Measurements from ENCODE around the gene PITPNM2. TPM values are rescaled to one million over a fixed set of nuclear protein-coding genes. Genes with fewer than 3 reads are reported as not detected.
A peak's percentile ranks its signal among the peaks of the same experiment; 100 is the strongest.

The PITPNM2 gene
- polyA plus RNA-seq, 3 donors from 2014 or later: 4.7 to 8.6 (median 7.1) TPM

DNA sequence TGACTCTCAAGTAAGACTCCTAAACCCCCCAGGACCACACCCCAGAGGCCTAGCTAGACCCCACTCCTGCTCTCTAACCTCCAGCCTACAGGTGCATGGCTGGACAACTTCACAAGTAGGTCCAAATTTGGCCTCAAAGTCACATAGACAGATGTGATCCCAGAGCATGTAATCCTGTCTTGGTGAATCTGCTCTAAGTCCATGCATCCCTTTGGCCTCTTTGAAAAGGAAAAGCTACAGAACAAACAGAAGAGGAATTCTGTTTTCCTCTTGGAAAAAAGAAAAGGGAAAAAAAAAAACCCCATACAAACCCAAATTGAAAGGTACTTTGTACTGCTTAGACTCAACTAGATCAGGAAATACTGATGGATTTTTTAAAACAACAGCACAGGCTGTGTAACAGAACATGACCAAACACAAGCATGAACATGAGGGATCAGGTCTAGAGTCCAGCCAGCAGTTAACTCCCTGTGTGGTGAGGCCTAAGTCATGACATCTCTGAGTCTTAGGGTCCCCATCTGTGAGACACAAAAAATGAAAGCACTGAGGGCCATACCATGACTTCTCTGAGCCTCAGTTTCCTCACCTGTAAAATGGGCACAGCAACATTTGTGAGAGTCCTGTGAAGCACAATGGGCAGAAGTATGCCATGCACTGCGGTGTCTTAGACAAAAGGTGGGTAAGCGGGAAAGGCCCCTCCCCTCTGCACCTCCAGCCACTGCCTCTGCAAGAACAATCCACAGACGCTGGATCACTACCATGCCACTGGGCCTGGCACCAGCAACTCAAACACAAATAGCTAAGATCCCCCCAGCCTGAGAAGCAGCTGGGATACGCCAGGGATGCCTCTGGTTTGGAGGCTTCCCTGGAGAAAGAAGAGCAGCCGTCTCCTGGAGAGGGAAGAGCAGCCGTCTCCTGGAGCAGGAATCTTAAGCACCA is 9.9 kb downstream of the PITPNM2 start:
- Mint-ChIP-seq H3K27ac (peak overlapping the region in 1 of 6 donors; percentile 7), H3K36me3 (peaks cover 0 to 3% (median 2%) of the 10 kb centered on the region in 3 donors), H3K4me3 (no peak overlapping the region), H3K9me3 (no peaks in the 10 kb centered on the region), H3K27me3 (ENCODE audit: low read depth in 3 of 3) (no peaks in the 10 kb centered on the region), H3K4me1 (peaks cover 2 to 6% of the 10 kb centered on the region in 2 donors)
- no peak for DNase-seq

DNA sequence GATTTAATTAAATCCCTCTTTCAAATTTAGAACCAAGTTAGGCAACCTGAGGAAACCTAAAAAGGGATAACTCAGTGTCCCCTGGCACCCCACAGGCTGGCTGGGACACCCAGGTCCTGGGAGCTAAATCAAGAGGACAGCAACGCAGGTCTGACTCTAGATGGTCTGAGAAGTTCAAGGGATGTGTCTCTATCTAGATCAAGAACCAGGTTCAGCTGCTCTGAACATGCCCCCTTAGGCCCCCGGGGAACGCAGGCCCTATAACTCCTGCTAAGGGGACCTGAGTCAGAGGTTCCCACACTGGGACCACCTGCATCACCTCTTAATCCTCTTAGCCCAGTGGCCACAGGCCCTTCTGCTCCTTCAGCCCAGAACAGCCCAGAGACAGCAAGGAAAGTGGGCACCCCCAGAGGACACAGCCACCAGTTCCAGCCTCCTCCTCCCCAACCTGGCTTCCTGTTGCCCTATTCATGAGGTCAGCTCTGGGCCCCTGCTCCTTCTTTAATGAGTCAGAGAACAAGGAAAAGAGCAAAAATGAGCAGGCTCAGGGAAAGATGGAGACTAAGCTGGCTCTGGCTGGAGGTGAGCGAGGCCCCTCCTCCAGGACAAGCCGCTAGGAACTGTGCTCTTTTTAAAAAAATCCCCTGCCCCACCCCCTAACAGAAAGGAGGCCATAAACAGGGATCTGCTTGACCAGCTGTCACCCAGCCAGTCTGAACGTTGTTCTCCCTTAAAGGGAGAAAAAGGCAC is 10.8 kb downstream of the PITPNM2 start:
- peaks cover 7 to 12% of the 10 kb centered on the region in 2 donors for H3K4me1 Mint-ChIP-seq
- DNase-seq: no peak
- H3K9me3 Mint-ChIP-seq: no peaks in the 10 kb centered on the region
- no peaks in the 10 kb centered on the region for H3K27me3 Mint-ChIP-seq (ENCODE audit: low read depth in 3 of 3)
- no peak overlapping the region for H3K4me3 Mint-ChIP-seq
- peaks cover 0 to 8% (median 0%) of the 10 kb centered on the region in 3 donors for H3K36me3 Mint-ChIP-seq
- H3K27ac Mint-ChIP-seq: peak overlapping the region in 1 of 6 donors; percentile 62

DNA sequence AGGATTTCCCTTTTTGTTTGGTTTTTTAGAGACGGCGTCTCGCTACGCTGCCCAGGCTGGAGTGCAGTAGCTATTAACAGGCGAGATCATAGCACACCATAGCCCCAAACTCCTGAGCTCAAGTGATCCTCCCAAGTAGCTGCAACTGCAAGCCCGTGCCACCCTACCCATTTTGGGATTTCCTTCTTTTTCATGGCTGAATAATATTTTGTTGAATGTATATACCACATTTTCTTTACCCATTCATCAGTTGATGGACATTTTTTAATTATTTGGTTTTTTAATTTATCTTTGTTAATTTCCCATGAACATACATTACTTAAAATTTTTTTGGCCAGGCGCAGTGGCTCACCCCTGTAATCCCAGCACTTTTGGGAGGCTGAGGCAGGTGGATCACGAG is 15.2 kb downstream of the PITPNM2 start:
- peak overlapping the region in 1 of 6 donors; percentile 11 for H3K27ac Mint-ChIP-seq

DNA sequence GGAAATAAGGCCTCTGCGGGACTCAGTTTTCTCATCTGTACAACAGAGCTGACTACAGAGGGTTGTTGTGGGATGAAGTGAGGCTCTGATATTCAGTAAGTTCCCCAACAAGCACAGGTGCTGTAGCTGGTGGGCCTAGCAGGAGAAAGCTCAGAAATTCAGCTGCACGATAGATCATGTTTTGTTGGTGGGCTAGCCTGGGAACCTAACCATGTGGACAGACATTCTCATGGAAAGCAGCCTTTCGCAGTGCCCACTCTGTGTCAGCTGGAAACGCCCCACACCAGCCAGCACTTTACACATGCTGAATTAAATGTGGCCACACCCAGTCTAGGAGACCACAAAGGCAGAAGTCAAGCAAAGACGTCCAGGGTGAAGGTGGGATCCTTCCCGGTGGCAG is 16.1 kb downstream of the PITPNM2 start:
- Mint-ChIP-seq H3K27ac (peak overlapping the region in 3 of 6 donors; percentile 6 to 50 (median 11)), H3K9me3 (no peaks in the 10 kb centered on the region), H3K36me3 (peaks cover 0 to 8% (median 0%) of the 10 kb centered on the region in 3 donors), H3K27me3 (ENCODE audit: low read depth in 3 of 3) (no peaks in the 10 kb centered on the region), H3K4me3 (peak overlapping the region in 4 of 5 donors; percentile 25 to 61 (median 34)), H3K4me1 (peaks cover 35 to 45% of the 10 kb centered on the region in 2 donors)
- DNase-seq: no peak

More for the DNA sequence above, 15.2 kb downstream of the PITPNM2 start:
- Mint-ChIP-seq H3K4me1 (peaks cover 37 to 45% of the 10 kb centered on the region in 2 donors), H3K27me3 (ENCODE audit: low read depth in 3 of 3) (no peaks in the 10 kb centered on the region), H3K36me3 (peaks cover 0 to 8% (median 0%) of the 10 kb centered on the region in 3 donors), H3K9me3 (no peaks in the 10 kb centered on the region), H3K4me3 (no peak overlapping the region)
- DNase-seq: no peak

DNA sequence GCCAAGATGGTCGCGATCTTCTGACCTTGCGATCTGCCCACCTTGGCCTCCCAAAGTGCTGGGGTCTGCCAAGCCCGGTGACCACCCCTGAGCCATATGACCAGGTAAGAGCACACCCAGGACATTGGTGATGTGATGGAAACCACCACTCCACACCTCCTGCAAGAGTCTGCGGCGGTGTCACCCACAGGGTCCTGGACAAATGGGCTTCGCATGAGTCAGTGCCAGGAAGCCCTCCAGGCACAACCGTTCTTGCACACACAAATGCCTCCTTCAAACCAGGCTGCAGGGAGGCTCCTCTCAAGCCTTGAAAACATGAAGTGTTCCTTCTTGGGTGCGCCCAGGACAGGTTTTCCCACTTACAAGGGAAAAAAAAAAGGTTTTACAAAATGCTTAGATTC is 16.6 kb downstream of the PITPNM2 start:
- no peaks in the 10 kb centered on the region for H3K27me3 Mint-ChIP-seq (ENCODE audit: low read depth in 3 of 3)
- peak overlapping the region in 1 of 6 donors; percentile 11 for H3K27ac Mint-ChIP-seq
- peaks cover 0 to 5% (median 0%) of the 10 kb centered on the region in 3 donors for H3K36me3 Mint-ChIP-seq
- no peaks in the 10 kb centered on the region for H3K9me3 Mint-ChIP-seq
- no peak overlapping the region for H3K4me3 Mint-ChIP-seq
- peaks cover 35 to 41% of the 10 kb centered on the region in 2 donors for H3K4me1 Mint-ChIP-seq
- no peak for DNase-seq

DNA sequence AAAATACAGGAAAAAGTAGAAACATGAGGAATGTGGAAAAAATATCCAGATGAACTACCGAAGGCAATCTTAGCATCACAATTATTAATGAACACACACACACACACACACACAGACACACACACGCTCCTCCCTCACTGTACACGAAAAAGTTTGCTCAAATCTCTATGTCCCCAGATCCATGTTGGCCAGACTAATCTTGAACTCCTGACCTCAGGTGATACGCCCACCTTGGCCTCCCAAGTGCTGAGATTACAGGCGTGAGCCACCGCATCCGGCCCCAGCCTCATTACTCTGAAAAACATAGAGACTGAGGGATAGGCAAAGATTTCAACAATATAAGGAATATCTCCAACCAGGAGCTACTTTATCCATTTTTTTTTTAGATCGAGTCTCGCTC is 17.2 kb downstream of the PITPNM2 start:
- H3K9me3 Mint-ChIP-seq: no peaks in the 10 kb centered on the region
- H3K27me3 Mint-ChIP-seq (ENCODE audit: low read depth in 3 of 3): no peaks in the 10 kb centered on the region
- DNase-seq: no peak
- H3K27ac Mint-ChIP-seq: peak overlapping the region in 1 of 6 donors; percentile 13
- H3K4me3 Mint-ChIP-seq: no peak overlapping the region
- H3K36me3 Mint-ChIP-seq: peaks cover 0 to 5% (median 0%) of the 10 kb centered on the region in 3 donors
- peaks cover 35 to 40% of the 10 kb centered on the region in 2 donors for H3K4me1 Mint-ChIP-seq

DNA sequence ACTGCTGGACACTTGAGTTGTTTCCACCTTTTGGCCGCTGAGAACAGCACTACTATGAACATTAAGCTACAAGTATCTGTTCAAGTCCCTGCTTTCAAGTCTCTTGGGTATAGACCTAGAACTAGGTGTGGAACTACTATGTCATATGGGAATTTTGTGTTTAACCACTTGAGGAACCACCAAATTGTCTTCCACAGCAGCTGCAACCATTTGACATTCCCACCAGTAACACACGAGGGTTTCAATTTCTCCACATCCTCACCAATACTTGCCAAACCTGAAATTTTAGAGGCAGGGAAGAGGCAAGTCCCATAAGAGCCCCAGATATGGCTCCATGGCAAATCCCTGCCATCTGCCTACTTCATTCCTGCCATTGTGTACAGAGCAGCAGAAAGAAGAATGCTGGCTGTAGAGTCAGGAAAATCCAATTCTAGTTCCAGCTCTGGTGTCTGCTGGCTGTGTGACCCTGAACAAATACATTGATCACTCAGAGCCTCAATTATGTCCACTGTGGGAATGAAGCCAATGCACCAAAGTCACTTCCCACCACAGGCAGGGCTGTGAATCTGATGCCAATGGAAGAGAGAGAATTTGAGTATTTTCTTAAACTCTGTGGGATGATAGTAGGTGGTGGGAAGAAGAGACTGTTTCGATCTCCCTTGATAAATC is 17.8 kb downstream of the PITPNM2 start:
- Mint-ChIP-seq H3K27me3 (ENCODE audit: low read depth in 3 of 3) (no peaks in the 10 kb centered on the region), H3K4me3 (no peak overlapping the region), H3K36me3 (peaks cover 0 to 5% (median 0%) of the 10 kb centered on the region in 3 donors), H3K27ac (no peak overlapping the region), H3K4me1 (peaks cover 35 to 40% of the 10 kb centered on the region in 2 donors), H3K9me3 (no peaks in the 10 kb centered on the region)
- no peak for DNase-seq

DNA sequence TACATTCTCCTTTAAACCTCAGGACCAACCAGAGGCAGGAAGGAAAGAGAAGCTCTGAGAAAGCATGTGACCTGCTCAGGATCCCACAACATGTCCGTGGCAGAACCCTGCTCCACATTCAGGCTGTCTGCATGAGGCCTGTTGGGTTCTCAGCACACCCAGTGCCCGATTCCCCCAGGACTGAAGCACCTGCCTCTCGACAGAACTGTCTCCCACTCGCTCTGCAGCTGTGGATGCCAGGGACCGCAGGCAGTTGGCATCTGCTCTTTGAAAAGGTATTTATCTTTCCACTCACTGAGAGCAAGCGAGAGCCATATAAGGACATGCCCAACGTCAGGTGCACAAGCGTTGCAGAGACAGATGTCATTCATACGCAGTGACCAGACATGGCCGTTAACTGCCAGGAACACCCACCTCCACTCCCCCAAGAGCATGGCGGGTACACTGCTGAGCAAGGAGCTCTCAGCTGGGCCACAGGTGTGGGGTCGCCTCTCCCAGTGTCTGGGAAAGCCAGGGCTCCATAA is 18.9 kb downstream of the PITPNM2 start:
- DNase-seq: no peak
- no peaks in the 10 kb centered on the region for H3K9me3 Mint-ChIP-seq
- H3K4me3 Mint-ChIP-seq: no peak overlapping the region
- H3K36me3 Mint-ChIP-seq: peaks cover 0 to 5% (median 0%) of the 10 kb centered on the region in 3 donors
- H3K27ac Mint-ChIP-seq: peak overlapping the region in 3 of 6 donors; percentile 21 to 44 (median 34)
- peaks cover 35 to 40% of the 10 kb centered on the region in 2 donors for H3K4me1 Mint-ChIP-seq
- no peaks in the 10 kb centered on the region for H3K27me3 Mint-ChIP-seq (ENCODE audit: low read depth in 3 of 3)

DNA sequence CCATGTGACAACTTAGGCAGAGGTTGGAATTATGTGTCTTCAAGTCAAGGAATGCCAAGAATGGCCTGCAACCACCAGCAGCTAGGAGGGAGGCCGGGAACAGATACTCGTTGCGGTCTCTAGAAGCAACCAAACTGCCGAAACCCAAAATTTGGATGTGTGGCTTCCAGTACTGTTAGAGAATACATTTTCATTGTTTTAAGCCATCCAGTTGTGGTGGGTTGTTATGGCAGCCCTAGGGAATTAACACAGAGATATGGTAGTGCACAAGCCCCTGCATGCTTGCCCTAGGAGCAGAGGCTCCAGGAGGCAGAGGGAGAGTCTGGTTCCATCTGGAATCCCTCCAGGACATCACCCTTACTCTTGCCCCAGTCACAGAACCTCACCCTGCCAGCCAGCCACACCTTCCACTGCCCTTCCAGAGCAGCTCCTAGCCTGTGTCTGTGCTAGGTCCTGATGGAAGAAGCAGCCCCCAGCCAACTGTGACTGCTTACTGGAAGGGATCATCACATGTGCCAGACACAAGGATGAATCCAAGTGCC is 19.5 kb downstream of the PITPNM2 start:
- Mint-ChIP-seq H3K9me3 (no peaks in the 10 kb centered on the region), H3K36me3 (peaks cover 0 to 5% (median 0%) of the 10 kb centered on the region in 3 donors), H3K27ac (peak overlapping the region in 3 of 6 donors; percentile 6 to 34 (median 26)), H3K27me3 (ENCODE audit: low read depth in 3 of 3) (no peaks in the 10 kb centered on the region), H3K4me3 (no peak overlapping the region), H3K4me1 (peaks cover 37 to 44% of the 10 kb centered on the region in 2 donors)
- no peak for DNase-seq

DNA sequence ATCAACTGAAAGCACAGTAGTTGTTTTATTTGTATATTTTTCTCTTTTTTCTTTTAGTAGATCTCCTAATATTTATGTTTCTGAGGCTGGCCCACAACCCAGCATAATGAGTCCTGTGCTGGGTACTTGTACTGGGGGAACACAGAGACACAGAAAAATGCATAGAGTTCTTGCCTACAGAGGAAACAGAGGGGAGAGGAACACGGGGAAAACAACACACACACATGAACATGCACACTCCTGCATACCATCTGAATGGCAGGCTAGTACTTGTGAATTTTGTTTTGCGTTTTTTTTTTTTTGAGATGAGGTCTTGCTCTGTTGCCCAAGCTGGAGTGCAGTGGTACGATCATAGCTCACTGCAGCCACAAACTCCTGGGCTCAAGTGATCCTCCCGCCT is 21.3 kb downstream of the PITPNM2 start:
- Mint-ChIP-seq H3K27ac (no peak overlapping the region), H3K4me3 (no peak overlapping the region)

DNA sequence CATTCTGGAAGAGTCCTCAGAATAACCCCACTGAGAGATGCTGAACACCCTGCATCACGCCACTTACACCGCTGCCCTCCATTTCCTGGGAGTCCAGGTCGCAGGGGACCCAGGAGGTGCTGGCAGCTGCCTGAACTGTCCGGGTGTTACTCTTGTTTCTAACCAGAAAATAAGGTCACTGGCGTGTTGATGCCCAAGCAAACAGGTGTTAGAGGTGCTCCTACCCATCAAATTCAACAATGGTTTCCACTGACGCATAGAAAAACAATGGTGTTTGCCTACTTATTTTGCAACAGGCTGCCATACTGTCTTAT is 23.8 kb downstream of the PITPNM2 start:
- DNase-seq: no peak
- H3K4me3 Mint-ChIP-seq: no peak overlapping the region
- no peaks in the 10 kb centered on the region for H3K36me3 Mint-ChIP-seq
- H3K27ac Mint-ChIP-seq: no peak overlapping the region
- H3K9me3 Mint-ChIP-seq: no peaks in the 10 kb centered on the region
- H3K4me1 Mint-ChIP-seq: peaks cover 27 to 34% of the 10 kb centered on the region in 2 donors
- H3K27me3 Mint-ChIP-seq (ENCODE audit: low read depth in 3 of 3): no peaks in the 10 kb centered on the region

More for the DNA sequence above, 21.3 kb downstream of the PITPNM2 start:
- Mint-ChIP-seq H3K9me3 (no peaks in the 10 kb centered on the region), H3K4me1 (peaks cover 28 to 37% of the 10 kb centered on the region in 2 donors), H3K36me3 (no peaks in the 10 kb centered on the region), H3K27me3 (ENCODE audit: low read depth in 3 of 3) (no peaks in the 10 kb centered on the region)
- no peak for DNase-seq

DNA sequence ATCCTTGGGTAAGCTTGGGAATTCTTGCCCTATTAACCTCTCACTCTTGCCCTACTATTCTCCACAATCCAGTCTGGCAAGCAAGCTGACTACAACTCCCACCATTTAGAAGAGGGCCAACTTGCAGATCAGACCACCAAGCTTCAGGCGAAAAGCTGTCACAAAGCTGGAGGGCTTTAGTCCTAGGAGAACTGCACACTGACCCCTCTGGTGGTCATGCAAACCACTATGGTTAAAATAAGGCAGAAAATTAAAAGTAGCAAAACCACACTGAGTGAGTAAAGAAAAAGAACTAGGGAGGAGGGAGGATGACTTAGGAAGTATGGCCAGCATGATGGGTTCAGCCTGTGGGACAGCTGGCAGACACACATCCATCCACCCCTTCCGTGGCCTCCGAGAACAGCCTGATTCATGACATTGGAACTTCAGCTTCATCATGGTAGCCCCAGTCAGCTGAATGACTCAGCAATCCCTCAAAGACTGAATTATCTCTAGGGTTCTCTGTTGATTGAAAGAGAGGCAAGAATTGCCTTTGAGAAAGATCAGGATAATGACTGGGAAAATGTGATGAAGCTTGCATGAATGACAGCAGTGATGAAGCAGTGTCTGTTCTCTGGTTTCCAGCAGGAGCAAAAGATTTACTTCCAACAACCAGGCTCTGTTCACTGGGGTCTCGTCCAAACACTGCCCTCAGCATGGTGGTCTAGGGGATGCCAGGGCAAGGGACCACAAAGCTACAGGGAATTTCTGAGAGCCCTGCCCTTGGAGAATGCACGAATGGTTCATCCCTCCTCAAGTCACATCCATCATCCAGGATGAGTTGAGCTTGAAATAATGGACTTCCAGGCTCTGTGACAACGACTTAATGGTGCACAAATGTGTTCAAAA is 24.4 kb downstream of the PITPNM2 start:
- peaks cover 26 to 34% of the 10 kb centered on the region in 2 donors for H3K4me1 Mint-ChIP-seq
- H3K27me3 Mint-ChIP-seq (ENCODE audit: low read depth in 3 of 3): no peaks in the 10 kb centered on the region
- H3K9me3 Mint-ChIP-seq: no peaks in the 10 kb centered on the region
- H3K4me3 Mint-ChIP-seq: no peak overlapping the region
- H3K36me3 Mint-ChIP-seq: no peaks in the 10 kb centered on the region
- DNase-seq: no peak
- no peak overlapping the region for H3K27ac Mint-ChIP-seq

Measured in immature natural killer cell (primary cell).